Measurements from ENCODE around the gene FAM50A. TPM values are rescaled to one million over a fixed set of nuclear protein-coding genes. Genes with fewer than 3 reads are reported as not detected.

The FAM50A gene
- total RNA-seq, 2 donors from 2014 or later = 52.8 to 63.4 TPM

DNA sequence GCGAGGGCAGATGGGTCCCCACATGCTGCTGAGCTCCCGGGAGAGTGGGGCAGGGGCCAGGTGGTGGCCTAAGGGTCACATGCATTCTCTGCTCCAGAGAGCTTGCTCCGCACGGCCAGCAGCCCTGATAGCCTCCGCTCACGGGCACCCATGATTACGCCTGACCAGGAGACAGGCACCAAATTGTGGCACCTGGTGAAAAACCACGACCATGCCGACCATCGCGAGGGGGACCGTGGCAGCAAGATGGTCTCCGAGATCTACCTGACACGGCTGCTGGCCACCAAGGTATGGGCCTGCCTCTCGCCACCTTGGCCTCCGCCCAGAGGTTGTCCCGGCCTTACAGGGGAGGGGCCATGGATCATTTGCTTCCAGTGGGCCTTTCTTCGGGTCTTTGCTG lies 25.9 kb downstream of the FAM50A start:
- peaks cover 15% of the 10 kb centered on the region for H3K36me3 ChIP-seq
- ATAC-seq (ENCODE audit: insufficient number of reproducible peaks, low FRiP score, low read depth) (no peak), DNase-seq (ENCODE audit: low spot score) (no peak)
- H3K27ac ChIP-seq = no peak overlapping the region
- H3K27me3 ChIP-seq (replicated peaks; ENCODE audit: insufficient read depth) = no peaks in the 10 kb centered on the region
- TF ChIP-seq, protein P1, sequence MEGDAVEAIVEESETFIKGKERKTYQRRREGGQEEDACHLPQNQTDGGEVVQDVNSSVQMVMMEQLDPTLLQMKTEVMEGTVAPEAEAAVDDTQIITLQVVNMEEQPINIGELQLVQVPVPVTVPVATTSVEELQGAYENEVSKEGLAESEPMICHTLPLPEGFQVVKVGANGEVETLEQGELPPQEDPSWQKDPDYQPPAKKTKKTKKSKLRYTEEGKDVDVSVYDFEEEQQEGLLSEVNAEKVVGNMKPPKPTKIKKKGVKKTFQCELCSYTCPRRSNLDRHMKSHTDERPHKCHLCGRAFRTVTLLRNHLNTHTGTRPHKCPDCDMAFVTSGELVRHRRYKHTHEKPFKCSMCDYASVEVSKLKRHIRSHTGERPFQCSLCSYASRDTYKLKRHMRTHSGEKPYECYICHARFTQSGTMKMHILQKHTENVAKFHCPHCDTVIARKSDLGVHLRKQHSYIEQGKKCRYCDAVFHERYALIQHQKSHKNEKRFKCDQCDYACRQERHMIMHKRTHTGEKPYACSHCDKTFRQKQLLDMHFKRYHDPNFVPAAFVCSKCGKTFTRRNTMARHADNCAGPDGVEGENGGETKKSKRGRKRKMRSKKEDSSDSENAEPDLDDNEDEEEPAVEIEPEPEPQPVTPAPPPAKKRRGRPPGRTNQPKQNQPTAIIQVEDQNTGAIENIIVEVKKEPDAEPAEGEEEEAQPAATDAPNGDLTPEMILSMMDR (IDR thresholded peaks at IDR 0.05) = no peak
- no peak overlapping the region for H3K4me3 ChIP-seq
- no peaks in the 10 kb centered on the region for H3K9me3 ChIP-seq
- H3K4me1 ChIP-seq (ENCODE audit: control insufficient read depth in 1 of 2, low read depth in 2 of 2) = no peaks in the 10 kb centered on the region

GRCh38 chrX:154470434-154470833 lies 26.5 kb downstream of the FAM50A start:
- Histone ChIP-seq H3K27ac (no peak overlapping the region), H3K4me3 (no peak overlapping the region), H3K9me3 (no peaks in the 10 kb centered on the region), H3K27me3 (replicated peaks; ENCODE audit: insufficient read depth) (no peaks in the 10 kb centered on the region), H3K36me3 (peaks cover 14% of the 10 kb centered on the region), H3K4me1 (ENCODE audit: control insufficient read depth in 1 of 2, low read depth in 2 of 2) (no peaks in the 10 kb centered on the region)
- DNase-seq (ENCODE audit: low spot score) (no peak), ATAC-seq (ENCODE audit: insufficient number of reproducible peaks, low FRiP score, low read depth) (no peak)
- TF ChIP-seq, protein P1 (IDR thresholded peaks at IDR 0.05) = no peak

- H3K4me3 ChIP-seq = no peak overlapping the region
- H3K27ac ChIP-seq = no peak overlapping the region
- no peak for DNase-seq (ENCODE audit: low spot score)
- no peaks in the 10 kb centered on the region for H3K4me1 ChIP-seq (ENCODE audit: control insufficient read depth in 1 of 2, low read depth in 2 of 2)
- TF ChIP-seq, protein P1 (IDR thresholded peaks at IDR 0.05) = no peak
- H3K9me3 ChIP-seq = no peaks in the 10 kb centered on the region
- peaks cover 12% of the 10 kb centered on the region for H3K36me3 ChIP-seq
- ATAC-seq (ENCODE audit: insufficient number of reproducible peaks, low FRiP score, low read depth) = no peak
- H3K27me3 ChIP-seq (replicated peaks; ENCODE audit: insufficient read depth) = no peaks in the 10 kb centered on the region
These were observed 27.1 kb downstream of the FAM50A start for GRCh38 chrX:154470914-154471568.

GRCh38 chrX:154471839-154472684 lies 28.1 kb downstream of the FAM50A start:
- no peak overlapping the region for H3K27ac ChIP-seq
- H3K9me3 ChIP-seq = no peaks in the 10 kb centered on the region
- no peaks in the 10 kb centered on the region for H3K27me3 ChIP-seq (replicated peaks; ENCODE audit: insufficient read depth)
- peaks cover 3% of the 10 kb centered on the region for H3K36me3 ChIP-seq
- no peak overlapping the region for H3K4me3 ChIP-seq
- no peak for ATAC-seq (ENCODE audit: insufficient number of reproducible peaks, low FRiP score, low read depth)
- no peak for DNase-seq (ENCODE audit: low spot score)
- TF ChIP-seq, protein P1 (IDR thresholded peaks at IDR 0.05) = no peak
- no peaks in the 10 kb centered on the region for H3K4me1 ChIP-seq (ENCODE audit: control insufficient read depth in 1 of 2, low read depth in 2 of 2)

Data from thoracic aorta (tissue), 2 donors.